Hematopoietic multipotent progenitor cell treated with erythropoietin and hydrocortisone succinate and interleukin-3 and kit ligand, for 15 days (in vitro differentiated cells): Measurements from ENCODE around the gene UGT1A3.
A peak's percentile ranks its signal among the peaks of the same experiment; 100 is the strongest.
"Not testable (repeated sequence)": the region's sequence is repeated elsewhere in the genome, so short reads cannot be mapped to it uniquely, and the experiment has no call there.

Source experiments
- DNase-seq: peaks from one replicate; pipeline ENCODE4 v3.0.0-alpha.2; 2015; ENCODE audit warnings: low spot score

UGT1A3 gene

DNA sequence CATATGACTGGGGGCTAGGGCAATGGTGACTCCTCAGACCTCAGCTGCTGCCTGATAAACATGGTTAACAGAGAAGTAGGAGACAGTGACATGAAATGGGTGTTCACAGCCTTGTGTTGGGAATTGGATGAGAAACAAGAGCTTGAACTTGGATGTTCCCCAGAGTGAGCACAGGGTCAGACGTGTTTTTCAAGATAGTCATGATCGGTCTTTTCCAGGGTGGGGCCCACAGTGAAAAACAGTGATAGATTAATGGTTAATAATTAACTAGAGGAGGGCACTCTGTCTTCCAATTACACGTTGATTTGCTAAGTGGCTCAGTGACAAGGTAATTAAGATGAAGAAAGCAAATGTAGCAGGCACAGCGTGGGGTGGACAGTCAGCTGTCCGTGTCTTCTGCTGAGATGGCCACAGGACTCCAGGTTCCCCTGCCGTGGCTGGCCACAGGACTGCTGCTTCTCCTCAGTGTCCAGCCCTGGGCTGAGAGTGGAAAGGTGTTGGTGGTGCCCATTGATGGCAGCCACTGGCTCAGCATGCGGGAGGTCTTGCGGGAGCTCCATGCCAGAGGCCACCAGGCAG lies at the start of gene UGT1A3:
UGT1A3 (plus strand) TSS at position 320 of the 579 bp plus-strand sequence; CDS start at position 405, 85 bp downstream.
- no peak for DNase-seq

GRCh38 chr2:233679196-233679595 lies 49.6 kb upstream of the UGT1A3 start:
- no peak for DNase-seq

- no peak for DNase-seq
Measured at GRCh38 chr2:233680361-233681045, 48.3 kb upstream of the UGT1A3 start.

DNA sequence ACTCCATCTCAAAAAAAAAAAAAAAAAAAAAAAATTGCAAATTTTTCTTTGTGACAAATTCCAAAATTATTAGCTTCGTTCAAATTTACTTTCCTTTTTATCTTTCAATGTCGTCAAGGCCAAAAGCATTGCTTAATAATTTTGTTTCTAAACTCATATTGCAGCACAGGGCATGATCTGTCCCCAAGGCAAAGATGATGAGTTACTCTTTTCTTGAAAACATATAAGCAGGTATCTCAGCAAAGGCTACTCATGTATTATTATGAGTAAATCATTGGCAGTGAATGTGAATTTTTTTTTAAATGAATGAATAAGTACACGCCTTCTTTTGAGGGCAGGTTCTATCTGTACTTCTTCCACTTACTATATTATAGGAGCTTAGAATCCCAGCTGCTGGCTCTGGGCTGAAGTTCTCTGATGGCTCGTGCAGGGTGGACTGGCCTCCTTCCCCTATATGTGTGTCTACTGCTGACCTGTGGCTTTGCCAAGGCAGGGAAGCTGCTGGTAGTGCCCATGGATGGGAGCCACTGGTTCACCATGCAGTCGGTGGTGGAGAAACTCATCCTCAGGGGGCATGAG lies 47.2 kb upstream of the UGT1A3 start, which contains the start of gene UGT1A7:
UGT1A7 (plus strand) TSS at position 381 of the 579 bp plus-strand sequence; CDS start at position 418, 37 bp downstream.
- no peak for DNase-seq

- DNase-seq, result no peak
Measured at GRCh38 chr2:233684640-233685039, 44.2 kb upstream of the UGT1A3 start.

DNA sequence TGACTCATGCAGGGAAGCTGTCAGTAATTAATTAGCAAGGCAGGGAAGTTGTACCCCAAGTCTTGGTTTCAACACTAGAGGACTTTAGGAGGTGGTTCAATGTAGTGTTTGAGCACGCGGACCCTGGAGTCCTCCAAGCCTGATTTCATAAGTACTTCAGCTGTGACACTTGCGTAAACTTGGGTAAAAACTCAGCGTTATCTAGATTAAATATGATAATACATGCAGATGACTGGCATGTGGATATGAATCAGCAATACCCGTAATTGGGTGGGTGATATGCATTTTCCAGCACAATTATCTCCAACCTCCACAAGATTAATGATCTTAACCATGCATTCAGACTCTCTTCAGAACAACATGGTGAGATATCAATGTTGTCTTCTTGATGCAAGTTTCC lies 41.9 kb upstream of the UGT1A3 start:
- DNase-seq, result no peak

DNA sequence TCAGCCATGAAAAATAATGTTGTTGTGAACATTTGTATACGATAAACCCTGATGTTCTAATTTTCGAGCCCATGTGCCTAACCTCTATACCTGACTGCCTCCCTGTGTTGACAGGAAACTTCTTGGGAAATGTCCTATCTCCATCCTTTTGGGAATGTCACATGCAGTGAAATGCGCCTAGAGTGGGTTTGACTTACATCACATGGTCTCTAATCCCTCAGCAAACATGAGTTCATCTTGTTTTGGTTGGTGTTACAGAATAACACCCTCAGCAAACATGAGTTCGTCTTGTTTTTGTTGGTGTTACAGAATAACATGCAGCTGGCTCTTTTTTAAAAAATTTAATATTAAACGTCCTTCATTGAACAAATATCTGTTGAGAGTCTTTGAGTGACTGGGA lies 40.5 kb upstream of the UGT1A3 start:
- DNase-seq, result no peak

GRCh38 chr2:233689031-233689430 lies 39.8 kb upstream of the UGT1A3 start:
- DNase-seq, result no peak

- no peak for DNase-seq
Measured at GRCh38 chr2:233689501-233689900, 39.3 kb upstream of the UGT1A3 start.

GRCh38 chr2:233690444-233690843 lies 38.4 kb upstream of the UGT1A3 start:
- no peak for DNase-seq

GRCh38 chr2:233691443-233692433 lies 37.1 kb upstream of the UGT1A3 start:
- DNase-seq, result no peak

GRCh38 chr2:233692648-233693047 lies 36.2 kb upstream of the UGT1A3 start, which contains the start of gene UGT1A6:
Gene UGT1A6, plus strand, starts transcription at chr2:233692890. Its CDS starts 115 bp downstream, at chr2:233693005.
- no peak for DNase-seq

- no peak for DNase-seq
Measured at GRCh38 chr2:233693963-233694362, 34.9 kb upstream of the UGT1A3 start.

GRCh38 chr2:233698740-233699139 lies 30.1 kb upstream of the UGT1A3 start:
- DNase-seq, result no peak

- DNase-seq, result no peak
Measured at GRCh38 chr2:233699424-233700027, 29.3 kb upstream of the UGT1A3 start.

DNA sequence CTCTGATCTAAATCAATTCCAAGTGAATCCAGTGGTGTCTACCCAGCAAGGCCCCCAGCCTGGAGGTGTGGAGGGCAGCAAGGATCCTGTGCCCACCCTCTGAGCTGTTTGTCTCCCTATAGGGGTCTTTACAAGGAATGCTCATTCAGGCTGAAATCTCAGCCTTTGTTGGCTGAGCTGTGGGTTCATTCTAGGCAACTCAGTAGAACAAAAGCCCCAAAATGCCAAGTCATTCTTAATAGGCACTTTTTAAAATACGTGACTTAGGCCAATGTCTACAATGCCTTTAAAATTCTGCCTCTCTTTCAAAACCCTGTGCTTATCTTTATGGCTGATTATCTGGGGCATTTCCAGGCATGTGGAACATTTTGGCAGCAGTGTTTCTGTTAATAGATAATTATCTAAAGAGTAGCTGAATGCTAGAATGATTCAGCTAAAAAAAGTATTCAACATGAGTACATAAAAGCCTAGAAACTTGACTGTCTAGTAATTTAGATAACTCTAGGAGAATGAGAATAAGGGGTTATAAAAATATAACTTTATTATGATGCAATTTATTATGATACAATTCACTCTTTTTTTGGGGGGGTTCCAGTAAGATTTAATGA lies 28.7 kb upstream of the UGT1A3 start:
- peak; percentile 9 for DNase-seq

GRCh38 chr2:233700842-233701241 lies 28.0 kb upstream of the UGT1A3 start:
- DNase-seq, result not testable (repeated sequence)

- DNase-seq, result no peak
Measured at GRCh38 chr2:233702238-233702637, 26.6 kb upstream of the UGT1A3 start.

DNA sequence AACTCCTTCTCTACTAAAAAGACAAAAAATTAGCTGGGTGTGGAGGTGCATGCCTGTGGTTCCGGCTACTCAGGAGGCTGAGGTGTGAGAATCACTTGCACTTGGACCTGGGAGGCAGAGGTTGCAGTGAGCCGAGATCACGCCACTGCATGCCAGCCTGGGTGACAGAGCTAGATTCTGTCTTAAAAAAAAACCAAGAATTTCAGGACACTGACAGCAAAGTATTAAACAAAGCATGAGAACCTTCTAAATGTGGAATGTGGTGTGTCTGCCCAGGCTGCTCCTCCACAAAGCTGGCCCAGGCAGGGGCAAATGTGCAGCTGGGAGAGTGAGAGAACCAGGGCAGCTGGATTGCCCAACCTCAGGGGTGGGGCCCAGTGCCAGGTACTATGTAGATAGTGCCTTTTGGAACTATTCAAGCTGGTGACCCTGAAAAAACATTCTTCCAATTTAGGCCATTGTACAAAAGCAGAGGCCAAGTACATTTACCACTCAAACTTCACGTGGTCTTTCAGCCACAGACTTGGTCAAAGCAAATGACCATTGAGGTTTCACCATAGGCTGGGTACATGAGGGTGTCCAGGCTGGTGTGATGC lies 22.8 kb upstream of the UGT1A3 start:
- no peak for DNase-seq

- DNase-seq, result no peak
Measured at GRCh38 chr2:233706720-233707119, 22.1 kb upstream of the UGT1A3 start.
